ENCODE results near the gene MMP21. TPM values are rescaled to one million over a fixed set of nuclear protein-coding genes. Genes with fewer than 3 reads are reported as not detected.

MMP21 gene
- total RNA-seq, 1 donor from 2014 or later = not detected

- Histone ChIP-seq H3K27ac (replicated peaks) (no peak overlapping the region), H3K4me3 (no peak overlapping the region), H3K36me3 (peaks cover 78% of the 10 kb centered on the region), H3K4me1 (peaks cover 13% of the 10 kb centered on the region), H3K27me3 (ENCODE audit: low read depth) (no peaks in the 10 kb centered on the region), H3K9me3 (replicated peaks) (no peaks in the 10 kb centered on the region)
- no peak for TF ChIP-seq CTCF (IDR thresholded peaks at IDR 0.05; ENCODE audit: borderline replicate concordance)
- no peak for DNase-seq
- intact Hi-C loops (cut with micrococcal nuclease) = no loop called here
Measured at GRCh38 chr10:125797994-125798662, 22.5 kb upstream of the MMP21 start.

GRCh38 chr10:125797424-125797823 lies 21.8 kb upstream of the MMP21 start:
- TF ChIP-seq CTCF (IDR thresholded peaks at IDR 0.05; ENCODE audit: borderline replicate concordance) = no peak
- intact Hi-C loops (cut with micrococcal nuclease) = no loop called here
- no peaks in the 10 kb centered on the region for H3K9me3 ChIP-seq (replicated peaks)

GRCh38 chr10:125795637-125796190 lies 20.1 kb upstream of the MMP21 start:
- intact Hi-C loops (cut with micrococcal nuclease) = no loop called here
- H3K27me3 ChIP-seq (ENCODE audit: low read depth) = no peaks in the 10 kb centered on the region
- TF ChIP-seq CTCF (IDR thresholded peaks at IDR 0.05; ENCODE audit: borderline replicate concordance) = no peak
- DNase-seq = no peak
- peaks cover 13% of the 10 kb centered on the region for H3K4me1 ChIP-seq
- H3K4me3 ChIP-seq = no peak overlapping the region
- no peaks in the 10 kb centered on the region for H3K9me3 ChIP-seq (replicated peaks)
- peaks cover 79% of the 10 kb centered on the region for H3K36me3 ChIP-seq
- peak overlapping the region; percentile 65 for H3K27ac ChIP-seq (replicated peaks)

More at GRCh38 chr10:125797424-125797823, 21.8 kb upstream of the MMP21 start:
- H3K36me3 ChIP-seq = peaks cover 79% of the 10 kb centered on the region
- no peak for DNase-seq
- H3K4me1 ChIP-seq = peaks cover 13% of the 10 kb centered on the region
- no peak overlapping the region for H3K4me3 ChIP-seq
- H3K27ac ChIP-seq (replicated peaks) = no peak overlapping the region
- no peaks in the 10 kb centered on the region for H3K27me3 ChIP-seq (ENCODE audit: low read depth)

- Histone ChIP-seq H3K4me3 (no peak overlapping the region), H3K9me3 (replicated peaks) (no peaks in the 10 kb centered on the region), H3K27me3 (ENCODE audit: low read depth) (no peaks in the 10 kb centered on the region), H3K36me3 (peaks cover 73% of the 10 kb centered on the region), H3K27ac (replicated peaks) (peak overlapping the region; percentile 65), H3K4me1 (peaks cover 13% of the 10 kb centered on the region)
- intact Hi-C loops (cut with micrococcal nuclease) = no loop called here
- DNase-seq = peak; percentile 65
- no peak for TF ChIP-seq CTCF (IDR thresholded peaks at IDR 0.05; ENCODE audit: borderline replicate concordance)
Measured at GRCh38 chr10:125795128-125795527, 19.5 kb upstream of the MMP21 start.

GRCh38 chr10:125792342-125793300 lies 17.0 kb upstream of the MMP21 start:
- H3K4me1 ChIP-seq = peaks cover 13% of the 10 kb centered on the region
- no peaks in the 10 kb centered on the region for H3K27me3 ChIP-seq (ENCODE audit: low read depth)
- no peaks in the 10 kb centered on the region for H3K9me3 ChIP-seq (replicated peaks)
- no peak for DNase-seq
- no peak overlapping the region for H3K4me3 ChIP-seq
- no peak for TF ChIP-seq CTCF (IDR thresholded peaks at IDR 0.05; ENCODE audit: borderline replicate concordance)
- intact Hi-C loops (cut with micrococcal nuclease) = no loop called here
- no peak overlapping the region for H3K27ac ChIP-seq (replicated peaks)
- H3K36me3 ChIP-seq = peaks cover 85% of the 10 kb centered on the region

All from left ventricle myocardium inferior (tissue), 1 donor.